Ishikawa (cell line): ENCODE measurements around the gene GTPBP3.

Source experiments
- EP300 ChIP-seq: IDR thresholded peaks from 2 replicates; pipeline ENCODE4 v1.6.1; 2012; ENCODE audit warnings: borderline replicate concordance
- MAX ChIP-seq: IDR thresholded peaks from 2 replicates; pipeline ENCODE4 v1.6.1; 2012
- TAF1 ChIP-seq: IDR thresholded peaks from 2 replicates; pipeline ENCODE4 v1.6.1; 2012; ENCODE audit warnings: low read depth, mild to moderate bottlenecking
- YY1 ChIP-seq: IDR thresholded peaks from 2 replicates; pipeline ENCODE4 v1.6.1; 2012; ENCODE audit warnings: low read depth

DNA sequence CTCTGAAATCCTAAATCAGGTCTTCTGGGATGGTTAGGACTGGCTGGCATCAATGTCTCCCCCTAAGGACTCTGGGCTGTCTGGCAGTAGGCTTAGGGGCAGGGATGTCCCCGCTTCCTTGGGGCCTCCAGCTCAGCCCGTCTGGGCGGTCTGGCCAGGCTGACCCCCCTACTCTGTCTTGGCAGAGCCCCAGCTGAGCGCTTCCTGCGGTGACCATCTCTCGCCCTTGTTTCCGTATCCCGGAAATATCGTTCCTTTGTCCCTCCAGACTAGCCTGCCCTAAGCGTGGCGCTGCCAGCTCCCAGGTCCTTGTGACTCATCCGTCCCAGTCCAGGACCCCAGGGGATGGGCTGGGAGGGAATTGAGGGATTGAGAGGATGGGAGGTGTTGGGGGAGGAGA, 11.3 kb downstream of the GTPBP3 start:
- TF ChIP-seq YY1: no peak
- no peak for TF ChIP-seq MAX
- no peak for TF ChIP-seq TAF1
- TF ChIP-seq EP300: no peak
